Measurements from ENCODE around the gene ADAD2. TPM values are rescaled to one million over a fixed set of nuclear protein-coding genes. Genes with fewer than 3 reads are reported as not detected.

Gene ADAD2
- total RNA-seq, 2 experiments from 2014 or later, result 0.18 TPM; not detected in 1

DNA sequence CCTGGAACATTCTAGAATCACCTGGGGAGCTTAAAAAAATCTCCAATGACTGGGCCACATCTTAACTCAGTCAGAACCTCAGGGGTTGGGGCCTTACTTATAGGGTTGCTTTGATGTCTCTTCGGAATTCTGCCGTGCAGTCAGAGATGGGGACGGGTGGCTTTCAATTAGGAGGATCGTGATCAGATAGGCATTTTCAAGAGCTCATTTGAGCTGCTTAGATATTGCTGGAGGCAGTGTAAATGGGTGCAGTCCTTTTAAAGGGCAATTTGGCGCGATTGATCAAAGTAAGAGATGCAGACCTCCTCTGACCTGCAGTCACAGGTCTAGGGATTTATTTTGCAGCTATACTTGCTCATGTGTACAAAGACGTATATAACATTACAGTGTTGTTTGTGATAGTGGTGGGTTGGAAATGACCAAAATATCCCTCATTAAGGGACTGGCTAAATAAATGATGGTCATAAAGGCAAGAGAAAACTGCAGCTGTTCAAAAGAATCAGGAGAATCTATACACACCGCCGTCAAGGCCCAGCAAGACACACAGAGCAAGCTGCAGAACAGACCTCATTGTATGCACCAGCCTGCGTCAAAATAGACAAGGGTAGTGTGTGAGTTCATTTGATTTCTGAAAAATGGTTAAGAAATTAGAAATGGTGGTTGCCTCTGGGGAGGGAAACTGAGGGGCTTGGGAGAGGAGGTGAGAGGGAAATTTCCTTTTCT lies 55.2 kb downstream of the ADAD2 start:
- H3K27ac Mint-ChIP-seq, result no peak overlapping the region
- DNase-seq, result no peak
- POLR2A ChIA-PET, result no interaction called here
- no peaks in the 10 kb centered on the region for H3K36me3 Mint-ChIP-seq (ENCODE audit: low read depth)
- peaks cover 13% of the 10 kb centered on the region for H3K27me3 Mint-ChIP-seq (ENCODE audit: low read depth)
- no peak overlapping the region for H3K4me3 Mint-ChIP-seq
- no peaks in the 10 kb centered on the region for H3K4me1 Mint-ChIP-seq (ENCODE audit: low read depth)
- CTCF ChIA-PET, result no interaction called here
- no peaks in the 10 kb centered on the region for H3K9me3 Mint-ChIP-seq (ENCODE audit: insufficient read depth)
- no peak for ATAC-seq

DNA sequence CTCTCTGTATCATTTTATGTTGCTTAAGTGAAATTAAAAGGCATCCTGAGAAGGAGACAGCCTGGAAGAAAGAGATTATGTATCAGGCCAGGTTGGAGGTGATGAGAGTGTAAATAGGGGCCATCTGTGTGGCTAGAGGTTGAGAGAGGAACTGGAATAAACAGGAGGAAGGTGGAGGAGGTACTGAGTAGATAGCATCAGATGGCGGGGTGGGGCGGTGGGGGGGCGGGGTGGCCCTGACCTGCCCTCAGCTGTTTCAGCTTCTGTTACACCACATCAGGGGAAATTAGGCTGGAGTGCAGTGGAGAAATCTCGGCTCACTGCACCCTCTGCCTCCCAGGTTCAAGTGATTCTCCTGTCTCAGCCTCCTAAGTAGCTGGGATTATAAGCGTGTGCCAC lies 55.7 kb downstream of the ADAD2 start:
- ATAC-seq (no peak), DNase-seq (no peak)
- H3K4me3 Mint-ChIP-seq, result no peak overlapping the region
- peaks cover 10% of the 10 kb centered on the region for H3K27me3 Mint-ChIP-seq (ENCODE audit: low read depth)
- H3K4me1 Mint-ChIP-seq (ENCODE audit: low read depth), result no peaks in the 10 kb centered on the region
- H3K36me3 Mint-ChIP-seq (ENCODE audit: low read depth), result no peaks in the 10 kb centered on the region
- H3K9me3 Mint-ChIP-seq (ENCODE audit: insufficient read depth), result no peaks in the 10 kb centered on the region
- ChIA-PET CTCF (no interaction called here), POLR2A (no interaction called here)
- H3K27ac Mint-ChIP-seq, result no peak overlapping the region

Other genes starting within 250 kb of the ADAD2 start
- under 1 TPM; 0.24 to 0.26 TPM for gene OSGIN1, start 237.9 kb upstream of the ADAD2 start, total RNA-seq
- not detected for gene NECAB2, start 222.9 kb upstream of the ADAD2 start, total RNA-seq
- not detected for gene SLC38A8, start 148.4 kb upstream of the ADAD2 start, total RNA-seq
- gene MBTPS1, start 74.2 kb upstream of the ADAD2 start, total RNA-seq, result 10 to 100 TPM; 49.3 to 52.7 TPM
- 10 to 100 TPM; 10.4 to 12.3 TPM for gene HSDL1, start 46.0 kb upstream of the ADAD2 start, total RNA-seq
- gene DNAAF1, start 45.8 kb upstream of the ADAD2 start, total RNA-seq, result not detected
- 10 to 100 TPM; 53.4 to 62.3 TPM for gene TAF1C, start 4.1 kb upstream of the ADAD2 start, total RNA-seq
- gene KCNG4, start 48.9 kb downstream of the ADAD2 start, total RNA-seq, result not detected
- not detected for gene WFDC1, start 103.7 kb downstream of the ADAD2 start, total RNA-seq
- not detected for gene ATP2C2, start 177.4 kb downstream of the ADAD2 start, total RNA-seq

All from activated CD8-positive, alpha-beta T cell treated with anti-CD3 and anti-CD28 coated beads, Interleukin-2, amount 10 ng/mL, durations not matched to agents 7 days and 5 days (primary cell).